ENCODE results near the gene SHKBP1. TPM values are rescaled to one million over a fixed set of nuclear protein-coding genes. Genes with fewer than 3 reads are reported as not detected.
A peak's percentile ranks its signal among the peaks of the same experiment; 100 is the strongest.

SHKBP1 gene
- total and polyA plus RNA-seq, 2 experiments from 2014 or later = 36.3 to 62.2 TPM

DNA sequence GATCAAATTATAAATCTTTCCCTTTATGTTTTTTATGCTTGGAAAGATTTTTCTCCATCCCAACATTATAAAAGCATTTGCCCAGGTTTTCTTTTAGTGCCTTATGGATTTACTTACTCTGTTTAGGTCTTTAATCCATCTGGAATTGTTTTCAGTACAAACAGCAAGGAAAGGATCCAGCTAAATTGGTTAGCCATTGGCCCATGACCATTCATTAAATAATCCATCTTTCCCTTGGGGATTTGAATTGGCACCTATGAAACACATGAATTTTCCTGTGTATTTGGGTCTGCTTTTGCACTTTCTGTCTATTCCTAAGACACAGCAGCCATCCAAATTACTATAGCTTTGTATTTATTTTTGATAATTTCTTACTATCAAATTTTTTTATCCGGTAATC lies 28.8 kb upstream of the SHKBP1 start:
- in situ Hi-C loops (cut with MboI) = no loop called here
- Histone ChIP-seq H3K27ac (no peak overlapping the region), H4K20me1 (ENCODE audit: insufficient read depth) (no peaks in the 10 kb centered on the region), H3K9me3 (ENCODE audit: low read depth) (no peaks in the 10 kb centered on the region), H3K4me2 (ENCODE audit: unreplicated experiment) (no peak overlapping the region), H3K27me3 (replicated peaks; ENCODE audit: insufficient read depth) (peaks cover 3% of the 10 kb centered on the region; the same call in 1 of the 2 replicates), H3K9ac (no peak overlapping the region), H3F3A (ENCODE audit: insufficient read depth) (no peaks in the 10 kb centered on the region), H3K36me3 (ENCODE audit: low read depth) (no peaks in the 10 kb centered on the region), H2AFZ (no peak overlapping the region), H3K79me2 (ENCODE audit: insufficient read depth) (no peaks in the 10 kb centered on the region), H3K4me3 (no peak overlapping the region), H3K4me1 (ENCODE audit: insufficient read depth) (no peaks in the 10 kb centered on the region), H3K9me2 (ENCODE audit: insufficient read depth) (no peaks in the 10 kb centered on the region)
- no peak for DNase-seq
- 48 to 53% methylated on average over 1 of the region's 1 CpG for WGBS, 2 experiments (ENCODE audit: low coverage in 1 of 2, low lambda C conversion rate in 2 of 2, missing lambda C conversion rate in 2 of 2)
- no peak for TF ChIP-seq EZH2phosphoT487 (IDR thresholded peaks at IDR 0.05; ENCODE audit: insufficient read depth, low read depth)
- no peak for TF ChIP-seq EZH2 (IDR thresholded peaks at IDR 0.05; ENCODE audit: insufficient read depth, poor library complexity, severe bottlenecking)

GRCh38 chr19:40549007-40549708 lies 27.5 kb upstream of the SHKBP1 start:
- WGBS, 2 experiments (ENCODE audit: low coverage in 1 of 2, low lambda C conversion rate in 2 of 2, missing lambda C conversion rate in 2 of 2) = 17 to 19% methylated on average over 35 to 43 of the region's 43 CpGs
- Histone ChIP-seq H3K4me1 (ENCODE audit: insufficient read depth) (no peaks in the 10 kb centered on the region), H3F3A (ENCODE audit: insufficient read depth) (no peaks in the 10 kb centered on the region), H3K4me2 (ENCODE audit: unreplicated experiment) (no peak overlapping the region), H3K36me3 (ENCODE audit: low read depth) (no peaks in the 10 kb centered on the region), H4K20me1 (ENCODE audit: insufficient read depth) (no peaks in the 10 kb centered on the region), H3K9me3 (ENCODE audit: low read depth) (no peaks in the 10 kb centered on the region), H3K27ac (no peak overlapping the region), H3K4me3 (no peak overlapping the region), H2AFZ (no peak overlapping the region), H3K79me2 (ENCODE audit: insufficient read depth) (no peaks in the 10 kb centered on the region), H3K27me3 (replicated peaks; ENCODE audit: insufficient read depth) (peaks cover 15% of the 10 kb centered on the region), H3K9ac (no peak overlapping the region), H3K9me2 (ENCODE audit: insufficient read depth) (no peaks in the 10 kb centered on the region)
- in situ Hi-C loops (cut with MboI) = no loop called here
- DNase-seq = peak; percentile 56
- TF ChIP-seq EZH2 (IDR thresholded peaks at IDR 0.05; ENCODE audit: insufficient read depth, poor library complexity, severe bottlenecking) = no peak
- TF ChIP-seq EZH2phosphoT487 (IDR thresholded peaks at IDR 0.05; ENCODE audit: insufficient read depth, low read depth) = no peak

GRCh38 chr19:40550951-40551350 lies 25.7 kb upstream of the SHKBP1 start:
- Histone ChIP-seq H4K20me1 (ENCODE audit: insufficient read depth) (no peaks in the 10 kb centered on the region), H3K27me3 (replicated peaks; ENCODE audit: insufficient read depth) (peaks cover 28% of the 10 kb centered on the region), H3K4me2 (ENCODE audit: unreplicated experiment) (no peak overlapping the region), H3K9ac (no peak overlapping the region), H3K79me2 (ENCODE audit: insufficient read depth) (no peaks in the 10 kb centered on the region), H3F3A (ENCODE audit: insufficient read depth) (no peaks in the 10 kb centered on the region), H3K9me2 (ENCODE audit: insufficient read depth) (no peaks in the 10 kb centered on the region), H3K27ac (no peak overlapping the region), H3K36me3 (ENCODE audit: low read depth) (no peaks in the 10 kb centered on the region), H3K4me3 (no peak overlapping the region), H3K4me1 (ENCODE audit: insufficient read depth) (no peaks in the 10 kb centered on the region), H2AFZ (no peak overlapping the region), H3K9me3 (ENCODE audit: low read depth) (no peaks in the 10 kb centered on the region)
- in situ Hi-C loops (cut with MboI) = no loop called here
- no peak for TF ChIP-seq EZH2 (IDR thresholded peaks at IDR 0.05; ENCODE audit: insufficient read depth, poor library complexity, severe bottlenecking)
- TF ChIP-seq EZH2phosphoT487 (IDR thresholded peaks at IDR 0.05; ENCODE audit: insufficient read depth, low read depth) = no peak
- 73 to 83% methylated on average over 4 of the region's 4 CpGs for WGBS, 2 experiments (ENCODE audit: low coverage in 1 of 2, low lambda C conversion rate in 2 of 2, missing lambda C conversion rate in 2 of 2)
- DNase-seq = no peak

GRCh38 chr19:40552848-40553247 lies 23.8 kb upstream of the SHKBP1 start:
- H3K4me3 ChIP-seq = no peak overlapping the region
- no peak overlapping the region for H3K4me2 ChIP-seq (ENCODE audit: unreplicated experiment)
- H3K9ac ChIP-seq = no peak overlapping the region
- H3K9me2 ChIP-seq (ENCODE audit: insufficient read depth) = no peaks in the 10 kb centered on the region
- no peaks in the 10 kb centered on the region for H3K79me2 ChIP-seq (ENCODE audit: insufficient read depth)
- H3K27ac ChIP-seq = no peak overlapping the region
- no peaks in the 10 kb centered on the region for H3K36me3 ChIP-seq (ENCODE audit: low read depth)
- no peaks in the 10 kb centered on the region for H3K9me3 ChIP-seq (ENCODE audit: low read depth)
- WGBS, 2 experiments (ENCODE audit: low coverage in 1 of 2, low lambda C conversion rate in 2 of 2, missing lambda C conversion rate in 2 of 2) = 84 to 88% methylated on average over 3 of the region's 3 CpGs
- no peaks in the 10 kb centered on the region for H3K4me1 ChIP-seq (ENCODE audit: insufficient read depth)
- no peak for TF ChIP-seq EZH2phosphoT487 (IDR thresholded peaks at IDR 0.05; ENCODE audit: insufficient read depth, low read depth)
- TF ChIP-seq EZH2 (IDR thresholded peaks at IDR 0.05; ENCODE audit: insufficient read depth, poor library complexity, severe bottlenecking) = no peak
- no peaks in the 10 kb centered on the region for H4K20me1 ChIP-seq (ENCODE audit: insufficient read depth)
- no peak overlapping the region for H2AFZ ChIP-seq
- DNase-seq = no peak
- H3K27me3 ChIP-seq (replicated peaks; ENCODE audit: insufficient read depth) = peaks cover 28% of the 10 kb centered on the region
- in situ Hi-C loops (cut with MboI) = no loop called here
- no peaks in the 10 kb centered on the region for H3F3A ChIP-seq (ENCODE audit: insufficient read depth)

Data from GM23248 (cell line).